ENCODE results near the gene STAT3.
A peak's percentile ranks its signal among the peaks of the same experiment; 100 is the strongest.
"Not testable (repeated sequence)": the region's sequence is repeated elsewhere in the genome, so short reads cannot be mapped to it uniquely, and the experiment has no call there.

STAT3 gene

DNA sequence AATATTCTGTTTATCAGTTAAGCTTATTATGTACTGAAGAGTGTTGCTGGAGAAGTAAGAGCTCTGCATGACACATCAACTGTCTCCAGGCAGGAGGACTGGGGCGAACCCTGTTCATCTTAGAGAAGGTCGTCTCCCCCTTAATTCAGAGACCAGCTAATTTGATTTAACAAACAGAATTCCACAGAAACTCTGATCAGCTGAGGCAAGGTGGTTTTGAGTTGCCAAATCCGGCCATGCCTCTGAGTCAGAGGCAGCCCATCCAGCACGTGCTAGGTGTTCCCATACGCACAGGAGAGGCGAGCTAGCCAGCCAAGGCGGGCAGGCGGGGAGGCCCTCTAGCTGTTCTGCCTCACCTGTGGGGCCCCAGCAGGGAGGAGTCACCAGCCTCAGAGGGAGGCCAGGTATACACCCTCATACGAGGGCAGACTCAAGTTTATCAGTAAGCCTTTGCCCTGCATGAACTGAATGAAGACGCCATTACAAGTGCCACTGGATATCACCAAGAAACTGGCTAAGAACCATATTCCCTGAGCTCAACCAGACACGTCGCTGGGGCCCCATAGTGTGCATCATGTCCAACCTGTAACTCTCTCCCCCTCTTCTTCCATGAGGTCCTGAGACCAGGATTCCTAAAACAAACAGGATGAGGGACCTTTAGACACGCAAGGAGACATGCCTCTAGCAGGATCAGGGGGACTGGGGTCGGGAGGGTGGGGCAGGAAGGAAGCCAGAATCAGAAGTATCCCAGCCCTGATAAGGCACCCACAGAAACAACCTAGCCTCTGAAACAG, 74.3 kb downstream of the STAT3 start:
- no peak for DNase-seq (ENCODE audit: low spot score)

DNA sequence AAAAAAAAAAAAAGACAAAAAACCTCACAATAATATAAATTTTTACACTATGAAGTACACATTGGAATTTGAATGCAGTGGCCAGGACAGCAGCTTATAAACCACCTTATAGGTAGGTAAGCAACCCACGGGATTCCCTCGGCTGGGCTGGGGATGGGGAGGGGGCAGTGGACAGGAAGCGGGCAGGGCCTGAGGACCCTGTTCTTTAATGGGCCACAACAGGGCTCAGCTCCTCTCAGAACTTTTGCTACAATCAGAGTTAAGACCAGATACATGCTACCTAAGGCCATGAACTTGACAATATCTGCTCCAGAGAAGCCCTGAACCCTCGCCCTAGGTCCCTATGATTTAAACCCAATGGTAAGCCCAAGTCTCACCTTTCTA, 74.9 kb downstream of the STAT3 start:
- no peak for DNase-seq (ENCODE audit: low spot score)

DNA sequence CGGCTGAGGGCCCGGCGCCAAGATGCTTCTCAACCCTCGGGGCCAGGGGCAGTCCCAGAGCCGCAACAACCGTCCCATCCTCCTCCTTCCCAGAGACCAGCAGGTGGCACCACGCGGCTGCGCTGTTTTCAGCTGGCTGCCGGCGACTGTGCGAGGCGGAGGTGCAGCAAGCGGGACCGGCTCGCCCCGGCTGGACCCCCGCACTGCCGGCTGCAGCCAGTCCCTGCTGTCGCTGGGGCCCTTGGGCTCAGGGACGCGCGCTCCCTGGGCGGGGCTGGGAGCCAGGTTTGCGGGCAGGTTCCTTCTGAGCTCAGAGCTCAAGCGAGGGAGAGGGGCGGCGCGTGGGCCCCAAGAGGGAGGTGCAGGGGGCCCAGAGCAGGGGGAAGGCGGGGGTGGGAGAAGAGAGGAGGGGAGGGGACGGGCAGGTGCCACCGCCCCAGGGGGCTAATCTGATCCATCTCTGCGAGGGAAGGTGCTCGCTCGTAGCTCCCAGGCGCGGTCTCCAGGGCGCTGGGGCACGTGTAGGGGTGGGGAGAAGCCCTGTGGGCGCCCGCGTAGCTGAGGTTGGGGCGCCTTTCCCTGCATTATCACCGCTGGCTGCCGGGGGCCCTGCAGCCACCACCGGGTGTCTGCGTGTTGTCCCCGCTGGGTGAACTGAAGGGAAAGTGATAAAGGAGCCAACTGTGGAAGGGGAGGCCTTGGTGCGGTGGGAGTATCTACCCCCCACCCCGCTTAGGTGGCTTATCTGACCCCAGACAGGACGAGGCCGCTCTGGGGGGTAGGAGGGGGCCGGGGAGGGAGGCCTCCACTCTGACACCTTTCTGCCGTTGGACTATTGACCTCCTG, 75.7 kb downstream of the STAT3 start:
- peak; percentile 77 for DNase-seq (ENCODE audit: low spot score)

DNA sequence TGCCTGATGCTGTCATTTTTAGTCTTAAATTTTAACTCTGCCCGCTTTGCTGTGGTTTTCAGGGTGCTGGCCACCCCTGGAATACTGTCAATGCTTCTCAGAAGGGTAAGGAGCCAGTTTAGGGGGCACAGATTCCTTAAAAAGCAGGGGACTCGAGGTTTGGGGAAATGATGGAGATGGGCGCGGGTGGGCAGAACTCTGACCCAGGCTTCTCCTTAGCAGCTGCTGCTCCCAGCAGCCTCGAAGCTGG, 76.3 kb downstream of the STAT3 start:
- no peak for DNase-seq (ENCODE audit: low spot score)

DNA sequence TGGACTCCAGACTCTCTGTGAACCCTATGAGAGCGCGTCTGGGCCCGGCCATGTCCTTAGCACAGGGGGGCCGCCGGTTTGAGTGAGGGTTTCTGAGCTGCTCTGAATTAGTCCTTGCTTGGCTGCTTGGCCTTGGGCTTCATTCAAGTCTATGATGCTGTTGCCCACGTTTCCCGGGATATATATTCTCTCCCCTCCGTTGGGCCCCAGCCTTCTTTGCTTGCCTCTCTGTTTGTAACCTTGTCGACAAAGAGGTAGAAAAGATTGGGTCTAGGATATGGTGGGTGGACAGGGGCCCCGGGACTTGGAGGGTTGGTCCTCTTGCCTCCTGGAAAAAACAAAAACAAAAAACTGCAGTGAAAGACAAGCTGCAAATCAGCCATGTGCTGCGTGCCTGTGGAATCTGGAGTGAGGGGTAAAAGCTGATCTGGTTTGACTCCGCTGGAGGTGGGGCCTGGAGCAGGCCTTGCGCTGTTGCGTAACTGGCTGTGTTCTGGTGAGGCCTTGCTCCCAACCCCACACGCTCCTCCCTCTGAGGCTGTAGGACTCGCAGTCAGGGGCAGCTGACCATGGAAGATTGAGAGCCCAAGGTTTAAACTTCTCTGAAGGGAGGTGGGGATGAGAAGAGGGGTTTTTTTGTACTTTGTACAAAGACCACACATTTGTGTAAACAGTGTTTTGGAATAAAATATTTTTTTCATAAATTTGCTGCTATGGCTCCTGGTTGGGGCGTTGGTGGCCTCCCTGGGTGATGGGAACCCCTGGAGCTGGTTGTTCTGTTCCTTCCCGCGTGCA, 76.8 kb downstream of the STAT3 start:
- no peak for DNase-seq (ENCODE audit: low spot score)

DNA sequence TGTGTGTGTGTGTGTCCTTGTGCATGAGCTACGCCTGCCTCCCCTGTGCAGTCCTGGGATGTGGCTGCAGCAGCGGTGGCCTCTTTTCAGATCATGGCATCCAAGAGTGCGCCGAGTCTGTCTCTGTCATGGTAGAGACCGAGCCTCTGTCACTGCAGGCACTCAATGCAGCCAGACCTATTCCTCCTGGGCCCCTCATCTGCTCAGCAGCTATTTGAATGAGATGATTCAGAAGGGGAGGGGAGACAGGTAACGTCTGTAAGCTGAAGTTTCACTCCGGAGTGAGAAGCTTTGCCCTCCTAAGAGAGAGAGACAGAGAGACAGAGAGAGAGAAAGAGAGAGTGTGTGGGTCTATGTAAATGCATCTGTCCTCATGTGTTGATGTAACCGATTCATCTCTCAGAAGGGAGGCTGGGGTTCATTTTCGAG, 77.4 kb downstream of the STAT3 start:
- no peak for DNase-seq (ENCODE audit: low spot score)

DNA sequence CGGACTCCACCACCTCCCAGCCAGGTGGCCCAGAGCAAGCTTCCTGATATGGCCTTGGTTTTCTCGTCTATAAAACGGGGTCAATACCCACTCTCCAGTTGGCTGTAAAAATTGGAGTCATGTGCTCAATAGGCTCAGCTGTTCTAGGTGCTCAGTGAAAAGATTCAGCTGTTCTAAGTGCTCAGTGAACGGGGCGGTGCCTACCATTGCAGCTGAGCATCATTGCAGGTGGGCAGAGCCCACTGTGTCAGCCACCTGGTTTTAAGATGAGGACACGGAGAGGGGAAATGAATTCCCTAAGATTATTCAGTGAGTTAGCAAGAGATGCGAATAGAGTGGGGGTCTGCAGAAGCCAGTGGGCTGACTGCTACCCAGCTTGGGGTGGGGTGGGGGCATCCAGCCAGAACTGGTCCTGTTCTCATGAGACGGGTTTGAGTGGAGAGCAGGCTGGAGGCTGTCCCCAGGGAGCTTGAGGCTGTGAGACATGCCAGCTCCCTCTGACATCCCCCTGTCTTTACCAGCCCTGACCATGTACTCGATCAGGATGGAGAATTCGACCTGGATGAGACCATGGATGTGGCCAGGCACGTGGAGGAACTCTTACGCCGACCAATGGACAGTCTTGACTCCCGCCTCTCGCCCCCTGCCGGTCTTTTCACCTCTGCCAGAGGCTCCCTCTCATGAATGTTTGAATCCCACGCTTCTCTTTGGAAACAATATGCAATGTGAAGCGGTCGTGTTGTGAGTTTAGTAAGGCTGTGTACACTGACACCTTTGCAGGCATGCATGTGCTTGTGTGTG, 78.1 kb downstream of the STAT3 start:
- no peak for DNase-seq (ENCODE audit: low spot score)

DNA sequence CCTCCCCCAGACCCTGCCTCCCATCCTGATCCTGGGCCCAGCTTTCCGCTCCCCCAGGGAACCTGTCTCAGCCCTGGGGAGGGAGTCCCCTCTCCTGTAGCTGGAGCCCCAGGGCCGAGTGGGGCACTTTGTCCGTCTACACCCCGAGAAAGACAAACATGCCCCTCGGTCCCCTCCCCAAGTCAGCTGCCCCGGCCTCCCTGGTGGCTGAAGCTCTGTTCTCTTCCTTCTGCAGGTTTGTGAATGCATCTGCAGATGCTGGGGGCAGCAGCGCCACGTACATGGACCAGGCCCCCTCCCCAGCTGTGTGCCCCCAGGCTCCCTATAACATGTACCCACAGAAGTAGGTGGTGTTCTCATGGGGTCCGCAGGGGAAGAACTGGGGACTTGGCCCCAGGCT, 79.1 kb downstream of the STAT3 start:
- no peak for DNase-seq (ENCODE audit: low spot score)

DNA sequence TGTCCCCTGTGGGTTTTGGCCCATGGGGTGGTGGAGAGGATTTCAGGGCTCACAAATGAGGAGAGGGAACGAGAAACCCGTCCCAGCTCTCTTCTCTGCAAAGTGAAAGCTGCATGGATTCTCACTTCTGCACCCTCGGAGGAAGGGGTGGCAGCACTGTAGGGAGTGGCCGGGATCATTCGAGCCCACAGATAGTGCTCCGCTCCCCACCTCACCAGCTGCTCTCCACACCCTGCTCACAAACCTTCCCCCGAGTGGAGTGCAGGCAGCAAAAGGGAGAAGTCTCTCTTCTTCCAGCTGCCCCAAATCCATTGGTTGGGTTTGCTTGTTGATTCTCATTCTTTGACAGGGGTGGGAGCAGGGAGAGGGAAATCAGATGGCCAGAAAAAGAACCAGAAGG, 79.8 kb downstream of the STAT3 start:
- DNase-seq (ENCODE audit: low spot score) = no peak

DNA sequence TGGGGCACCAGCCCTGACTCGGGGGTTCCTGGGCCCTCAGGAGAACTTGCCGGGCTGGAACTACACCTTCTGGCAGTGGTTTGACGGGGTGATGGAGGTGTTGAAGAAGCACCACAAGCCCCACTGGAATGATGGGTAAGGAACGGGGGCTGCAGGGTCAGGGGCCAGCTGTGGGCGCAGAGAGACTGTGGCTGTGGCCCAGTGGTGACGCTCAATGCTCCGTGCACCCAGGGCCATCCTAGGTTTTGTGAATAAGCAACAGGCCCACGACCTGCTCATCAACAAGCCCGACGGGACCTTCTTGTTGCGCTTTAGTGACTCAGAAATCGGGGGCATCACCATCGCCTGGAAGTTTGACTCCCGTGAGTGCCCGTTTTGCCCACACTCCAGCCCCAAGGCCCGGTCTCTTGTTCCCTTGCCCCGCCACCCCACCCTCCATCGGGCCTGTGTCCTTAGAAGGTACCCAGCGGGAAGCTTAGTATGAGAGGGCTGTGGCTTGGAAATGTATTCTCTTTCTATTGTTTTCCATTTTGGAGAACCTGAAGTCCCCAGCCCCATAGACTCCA, 80.8 kb downstream of the STAT3 start:
- no peak for DNase-seq (ENCODE audit: low spot score)

DNA sequence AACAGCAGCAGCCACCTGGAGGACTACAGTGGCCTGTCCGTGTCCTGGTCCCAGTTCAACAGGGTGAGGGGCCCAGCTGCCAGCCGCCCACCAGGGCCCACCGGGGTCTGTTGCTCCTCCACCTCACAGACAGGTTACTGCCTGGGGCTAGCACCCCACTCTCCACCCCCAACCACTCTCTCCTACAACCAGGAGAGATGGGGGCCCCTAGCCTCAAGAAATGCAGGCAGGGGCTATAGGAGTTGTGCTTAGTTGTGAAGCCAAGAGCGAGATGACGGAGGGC, 81.9 kb downstream of the STAT3 start:
- DNase-seq (ENCODE audit: low spot score) = no peak

DNA sequence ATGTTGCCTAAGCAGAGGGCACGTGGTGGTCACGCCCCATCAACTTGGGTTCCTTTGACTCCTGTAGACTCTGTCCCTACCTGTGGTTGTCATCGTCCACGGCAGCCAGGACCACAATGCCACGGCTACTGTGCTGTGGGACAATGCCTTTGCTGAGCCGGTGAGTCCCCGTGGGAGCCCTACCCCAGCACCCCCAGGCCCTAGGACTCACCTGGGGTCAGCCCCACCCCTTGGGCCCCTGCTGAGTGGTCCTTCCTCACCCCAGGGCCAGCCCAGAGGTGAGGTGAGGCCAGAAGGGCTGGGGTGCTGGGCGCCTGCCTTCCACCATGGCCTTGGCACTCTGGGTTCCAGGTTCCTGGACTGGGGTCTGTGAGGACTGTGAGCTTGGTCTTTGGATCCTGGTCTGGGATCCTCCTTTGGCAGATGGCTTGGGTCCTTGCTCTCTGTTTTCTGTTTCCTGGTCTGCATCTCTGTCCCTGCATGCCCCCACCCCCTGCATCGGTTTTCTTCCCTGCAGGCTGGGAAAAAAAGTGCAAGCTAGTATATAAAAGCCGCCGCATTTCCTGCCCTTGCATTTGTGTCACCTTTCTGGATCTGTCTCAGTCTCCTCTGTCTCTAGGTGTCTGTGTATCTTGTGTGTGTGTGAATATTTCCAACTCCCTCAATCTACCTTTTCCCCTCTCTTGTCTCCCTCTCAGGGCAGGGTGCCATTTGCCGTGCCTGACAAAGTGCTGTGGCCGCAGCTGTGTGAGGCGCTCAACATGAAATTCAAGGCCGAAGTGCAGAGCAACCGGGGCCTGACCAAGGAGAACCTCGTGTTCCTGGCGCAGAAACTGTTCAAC, 82.5 kb downstream of the STAT3 start:
- DNase-seq (ENCODE audit: low spot score) = no peak

DNA sequence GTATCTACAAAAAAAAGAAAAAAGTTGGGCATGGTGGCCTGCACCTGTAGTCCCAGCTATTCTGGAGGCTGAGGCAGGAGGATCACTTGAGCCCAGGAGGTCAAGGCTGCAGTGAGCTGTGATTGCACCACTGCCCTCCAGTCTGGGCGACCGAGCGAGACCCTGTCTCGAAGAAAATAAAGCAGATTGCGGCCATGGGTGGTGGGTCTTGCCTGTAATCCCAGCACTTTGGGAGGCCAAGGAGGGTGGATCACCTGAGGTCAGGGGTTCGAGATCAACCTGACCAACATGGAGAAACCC, 83.3 kb downstream of the STAT3 start:
- DNase-seq (ENCODE audit: low spot score) = not testable (repeated sequence)

DNA sequence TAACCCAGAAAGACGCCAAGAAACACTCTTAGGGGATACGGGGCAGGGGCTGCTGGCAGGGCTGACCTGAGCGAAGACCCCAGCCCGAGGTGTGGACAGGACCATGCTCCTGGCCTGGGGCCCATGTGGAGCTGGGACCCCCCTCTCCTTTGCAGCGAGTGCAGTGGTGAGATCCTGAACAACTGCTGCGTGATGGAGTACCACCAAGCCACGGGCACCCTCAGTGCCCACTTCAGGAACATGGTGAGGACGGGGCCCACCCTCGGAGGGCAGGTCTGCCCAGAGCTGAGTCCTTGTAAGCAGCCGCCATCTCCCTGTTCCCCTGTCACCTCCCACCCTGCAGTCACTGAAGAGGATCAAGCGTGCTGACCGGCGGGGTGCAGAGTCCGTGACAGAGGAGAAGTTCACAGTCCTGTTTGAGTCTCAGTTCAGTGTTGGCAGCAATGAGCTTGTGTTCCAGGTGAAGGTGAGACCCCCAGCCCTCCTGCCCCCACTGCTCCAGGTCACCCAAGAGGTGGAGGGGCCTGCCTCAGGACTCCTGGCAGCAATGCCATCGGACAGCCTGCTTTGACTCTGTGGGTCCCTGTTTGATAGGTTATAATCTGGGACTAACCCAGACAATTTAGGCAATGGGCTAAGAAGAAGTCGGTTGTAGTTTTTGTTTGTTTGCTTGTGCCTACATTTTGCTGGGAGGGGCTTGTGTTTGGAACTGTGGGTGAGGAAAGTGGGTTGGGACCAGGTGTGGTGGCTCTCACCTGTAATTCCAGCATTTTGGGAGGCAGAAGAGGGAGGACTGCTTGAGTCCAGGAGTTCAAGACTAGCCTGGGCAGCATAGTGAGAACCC, 83.8 kb downstream of the STAT3 start:
- DNase-seq (ENCODE audit: low spot score) = no peak

DNA sequence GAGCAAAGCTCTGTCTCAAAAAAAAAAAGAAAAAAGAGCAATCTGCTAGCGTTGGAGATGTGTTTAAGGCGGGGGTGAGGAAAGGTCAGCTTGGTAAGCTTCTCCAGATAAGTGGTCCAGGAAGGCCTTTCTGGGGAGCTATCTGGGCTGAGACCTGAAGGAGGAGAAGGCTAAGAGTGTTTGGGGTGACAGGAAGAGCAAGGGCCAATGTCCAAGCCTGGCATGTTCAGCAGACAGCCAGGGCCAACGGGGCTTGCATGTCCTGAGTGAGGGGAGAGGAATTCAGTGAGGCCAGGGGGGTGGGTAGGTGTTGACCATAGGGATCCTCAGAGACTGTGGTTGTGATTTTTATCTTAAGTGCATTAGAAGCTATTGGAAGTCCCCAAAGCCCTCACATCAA, 84.5 kb downstream of the STAT3 start:
- no peak for DNase-seq (ENCODE audit: low spot score)

DNA sequence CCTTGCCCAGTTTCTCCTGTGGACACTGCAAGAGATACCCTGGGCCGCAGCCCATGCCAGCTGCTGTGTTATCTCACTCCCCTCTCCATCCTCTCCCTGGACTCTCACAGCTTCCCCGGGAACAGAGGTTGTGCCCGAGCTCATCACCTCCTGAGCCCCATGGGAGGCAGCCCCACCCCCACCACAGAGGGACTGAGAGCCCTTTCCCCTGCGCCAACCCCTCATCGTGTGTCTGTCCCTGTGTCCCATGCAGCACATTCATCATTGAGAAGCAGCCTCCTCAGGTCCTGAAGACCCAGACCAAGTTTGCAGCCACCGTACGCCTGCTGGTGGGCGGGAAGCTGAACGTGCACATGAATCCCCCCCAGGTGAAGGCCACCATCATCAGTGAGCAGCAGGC, 87.2 kb downstream of the STAT3 start:
- no peak for DNase-seq (ENCODE audit: low spot score)

DNA sequence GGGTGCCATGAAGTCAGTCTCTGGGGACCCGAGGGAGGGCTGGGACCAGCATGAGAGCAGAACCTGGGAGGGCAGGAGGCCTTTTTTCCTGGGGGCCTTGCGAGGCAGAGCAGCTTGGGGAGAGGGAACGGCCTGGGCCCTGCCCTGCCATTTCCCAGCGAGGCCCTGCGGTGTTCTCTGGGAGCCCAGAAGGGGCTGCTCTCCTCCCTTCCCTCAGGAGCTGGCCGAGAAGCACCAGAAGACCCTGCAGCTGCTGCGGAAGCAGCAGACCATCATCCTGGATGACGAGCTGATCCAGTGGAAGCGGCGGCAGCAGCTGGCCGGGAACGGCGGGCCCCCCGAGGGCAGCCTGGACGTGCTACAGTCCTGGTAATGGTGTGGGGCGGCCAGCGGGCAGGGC, 88.3 kb downstream of the STAT3 start:
- DNase-seq (ENCODE audit: low spot score) = not testable (repeated sequence)

DNA sequence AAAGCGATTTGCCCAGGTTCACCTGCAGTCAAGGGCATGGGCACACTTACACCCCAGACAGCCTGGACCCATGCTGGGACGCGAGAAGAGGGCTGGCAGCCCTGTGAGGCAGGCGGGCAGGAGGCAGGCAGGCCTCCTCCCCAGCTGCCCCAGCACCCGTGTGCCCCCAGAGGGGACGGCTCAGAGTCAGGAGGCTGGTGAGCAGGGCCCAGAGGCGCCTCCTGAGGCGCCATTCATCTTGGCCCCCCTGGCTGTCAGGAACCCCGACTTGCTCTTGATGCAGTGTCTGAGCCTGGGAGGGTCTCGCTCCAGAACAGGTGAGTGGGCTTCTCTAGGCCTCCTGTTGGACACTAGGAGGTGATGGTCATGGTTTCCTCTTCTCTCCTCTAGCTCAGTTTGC, 88.9 kb downstream of the STAT3 start:
- DNase-seq (ENCODE audit: low spot score) = not testable (repeated sequence)

DNA sequence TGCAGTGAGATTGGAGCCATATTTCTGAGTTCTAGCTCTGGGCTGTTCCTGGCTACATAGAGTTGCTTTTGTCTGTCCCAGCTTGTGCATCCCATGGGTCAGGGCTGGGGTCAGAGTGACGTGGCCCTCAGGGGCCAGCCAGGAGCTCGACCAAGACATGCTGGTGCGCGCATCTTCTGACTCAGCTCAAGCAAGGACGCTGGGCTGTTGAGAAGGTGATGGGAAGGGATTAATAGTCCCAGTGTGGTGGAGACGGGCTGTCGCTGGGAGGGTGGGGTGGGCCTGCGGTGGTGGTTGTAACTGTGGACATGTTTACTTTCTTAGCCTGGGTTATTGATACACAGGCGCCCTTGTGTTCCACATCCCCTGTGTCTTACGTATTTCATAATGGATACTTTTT, 90.5 kb downstream of the STAT3 start:
- DNase-seq (ENCODE audit: low spot score) = not testable (repeated sequence)

DNA sequence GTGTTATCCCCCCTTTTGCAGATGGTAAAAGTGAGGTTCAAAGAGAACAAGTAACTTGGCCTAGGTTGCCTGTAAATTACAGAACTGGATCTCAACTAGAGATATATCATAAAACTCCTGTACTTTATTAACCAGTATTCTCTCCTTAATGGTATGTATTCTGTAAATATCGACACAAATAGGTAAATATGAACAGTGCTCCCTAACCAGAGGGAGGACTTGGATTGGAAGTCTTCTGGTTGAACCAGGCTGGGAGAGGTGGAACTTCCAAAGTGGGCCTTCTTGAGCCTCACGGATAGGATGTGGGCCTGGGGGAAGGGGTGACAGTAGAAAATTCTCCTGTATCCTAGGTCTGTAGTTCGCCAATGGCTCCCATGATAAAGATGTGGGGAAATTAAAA, 92.2 kb downstream of the STAT3 start:
- DNase-seq (ENCODE audit: low spot score) = no peak
